Cerebellar cortex (tissue), 1 donor: Measurements from ENCODE around the gene SLC35E4.

Experiments used
- DNase-seq: peaks from one replicate; pipeline ENCODE4 v3.0.0-alpha.2; 2015; ENCODE audit warnings: low spot score

Gene SLC35E4

GRCh38 chr22:30694171-30694639 lies 58.6 kb downstream of the SLC35E4 start:
- DNase-seq, result peak; percentile 69

- peak; percentile 41 for DNase-seq
These were observed 59.2 kb downstream of the SLC35E4 start, which contains the start of gene OSBP2 for GRCh38 chr22:30694640-30695350. Gene OSBP2, plus strand, starts transcription at chr22:30694874. Its CDS starts 36 bp downstream, at chr22:30694910.

GRCh38 chr22:30695351-30695851 lies 59.8 kb downstream of the SLC35E4 start:
- DNase-seq, result peak; percentile 23

- DNase-seq, result peak; percentile 43
These were observed 60.5 kb downstream of the SLC35E4 start for GRCh38 chr22:30695871-30696655.
